HepG2 (cell line): ENCODE data around the gene GLYR1.

Experiments used
- BRCA1 ChIP-seq: sonication (generic); formaldehyde crosslinking; IDR thresholded peaks from 2 replicates; pipeline ENCODE4 v1.4.0; 2020; ENCODE audit warnings: missing genetic modification reagents
- CBFB ChIP-seq: sonication (generic); formaldehyde crosslinking; IDR thresholded peaks from 2 replicates; pipeline ENCODE4 v1.4.0; 2020; ENCODE audit warnings: missing genetic modification reagents
- MTF1 ChIP-seq: sonication (generic); formaldehyde crosslinking; IDR thresholded peaks from 2 replicates; pipeline ENCODE4 v1.5.0; 2020; ENCODE audit warnings: missing genetic modification reagents
- POLR2A ChIP-seq, 2 experiments: IDR thresholded peaks; 2 replicates each; pipeline ENCODE4 v1.6.1; 2011; ENCODE audit warnings: low read depth in 2 of 2, low read length in 2 of 2, mild to moderate bottlenecking in 1 of 2, moderate library complexity in 1 of 2; ENCODE audit not compliant: insufficient read depth in 1 of 2
- STAG1 ChIP-seq: sonication (generic); formaldehyde crosslinking; IDR thresholded peaks from 2 replicates; pipeline ENCODE4 v1.4.0; 2020; ENCODE audit warnings: missing genetic modification reagents
- TBL1XR1 ChIP-seq: fragments of 150-350 bp; IDR thresholded peaks from 2 replicates; pipeline ENCODE4 v1.6.1; 2014; ENCODE audit warnings: borderline replicate concordance, low read length; ENCODE audit not compliant: partially characterized antibody
- ZBTB7A ChIP-seq: sonication (generic); formaldehyde crosslinking; IDR thresholded peaks from 2 replicates; pipeline ENCODE4 v1.8.0; 2022; ENCODE audit warnings: mild to moderate bottlenecking, missing genetic modification reagents
- ZFP36 ChIP-seq: fragments of 150-350 bp; IDR thresholded peaks from 2 replicates; pipeline ENCODE4 v1.6.1; 2018; ENCODE audit warnings: borderline replicate concordance, low read length, low read depth; ENCODE audit not compliant: partially characterized antibody
- TF ChIP-seq, protein P1 (sequence below): sonication (generic); formaldehyde crosslinking; IDR thresholded peaks from 2 replicates; pipeline ENCODE4 v1.4.0; 2020; ENCODE audit warnings: mild to moderate bottlenecking, missing genetic modification reagents, borderline replicate concordance
- TF ChIP-seq, protein P2 (sequence below): sonication (generic); formaldehyde crosslinking; IDR thresholded peaks from 2 replicates; pipeline ENCODE4 v1.4.0; 2020; ENCODE audit warnings: mild to moderate bottlenecking, missing genetic modification reagents

GRCh38 chr16:4811773-4812172 lies 35.3 kb downstream of the GLYR1 start:
- no peak for TF ChIP-seq ZBTB7A (CRISPR knock-in tag)
- TF ChIP-seq, protein P1, sequence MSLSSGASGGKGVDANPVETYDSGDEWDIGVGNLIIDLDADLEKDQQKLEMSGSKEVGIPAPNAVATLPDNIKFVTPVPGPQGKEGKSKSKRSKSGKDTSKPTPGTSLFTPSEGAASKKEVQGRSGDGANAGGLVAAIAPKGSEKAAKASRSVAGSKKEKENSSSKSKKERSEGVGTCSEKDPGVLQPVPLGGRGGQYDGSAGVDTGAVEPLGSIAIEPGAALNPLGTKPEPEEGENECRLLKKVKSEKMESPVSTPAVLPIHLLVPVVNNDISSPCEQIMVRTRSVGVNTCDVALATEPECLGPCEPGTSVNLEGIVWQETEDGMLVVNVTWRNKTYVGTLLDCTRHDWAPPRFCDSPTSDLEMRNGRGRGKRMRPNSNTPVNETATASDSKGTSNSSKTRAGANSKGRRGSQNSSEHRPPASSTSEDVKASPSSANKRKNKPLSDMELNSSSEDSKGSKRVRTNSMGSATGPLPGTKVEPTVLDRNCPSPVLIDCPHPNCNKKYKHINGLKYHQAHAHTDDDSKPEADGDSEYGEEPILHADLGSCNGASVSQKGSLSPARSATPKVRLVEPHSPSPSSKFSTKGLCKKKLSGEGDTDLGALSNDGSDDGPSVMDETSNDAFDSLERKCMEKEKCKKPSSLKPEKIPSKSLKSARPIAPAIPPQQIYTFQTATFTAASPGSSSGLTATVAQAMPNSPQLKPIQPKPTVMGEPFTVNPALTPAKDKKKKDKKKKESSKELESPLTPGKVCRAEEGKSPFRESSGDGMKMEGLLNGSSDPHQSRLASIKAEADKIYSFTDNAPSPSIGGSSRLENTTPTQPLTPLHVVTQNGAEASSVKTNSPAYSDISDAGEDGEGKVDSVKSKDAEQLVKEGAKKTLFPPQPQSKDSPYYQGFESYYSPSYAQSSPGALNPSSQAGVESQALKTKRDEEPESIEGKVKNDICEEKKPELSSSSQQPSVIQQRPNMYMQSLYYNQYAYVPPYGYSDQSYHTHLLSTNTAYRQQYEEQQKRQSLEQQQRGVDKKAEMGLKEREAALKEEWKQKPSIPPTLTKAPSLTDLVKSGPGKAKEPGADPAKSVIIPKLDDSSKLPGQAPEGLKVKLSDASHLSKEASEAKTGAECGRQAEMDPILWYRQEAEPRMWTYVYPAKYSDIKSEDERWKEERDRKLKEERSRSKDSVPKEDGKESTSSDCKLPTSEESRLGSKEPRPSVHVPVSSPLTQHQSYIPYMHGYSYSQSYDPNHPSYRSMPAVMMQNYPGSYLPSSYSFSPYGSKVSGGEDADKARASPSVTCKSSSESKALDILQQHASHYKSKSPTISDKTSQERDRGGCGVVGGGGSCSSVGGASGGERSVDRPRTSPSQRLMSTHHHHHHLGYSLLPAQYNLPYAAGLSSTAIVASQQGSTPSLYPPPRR: no peak
- TF ChIP-seq CBFB (CRISPR knock-in tag): no peak
- TF ChIP-seq STAG1 (CRISPR knock-in tag): no peak
- no peak for TF ChIP-seq TBL1XR1
- TF ChIP-seq MTF1 (CRISPR knock-in tag): no peak
- TF ChIP-seq BRCA1: no peak
- no peak for TF ChIP-seq POLR2A (IDR thresholded peaks at IDR 0.05; ENCODE audit: insufficient read depth in 1 of 2, low read depth in 2 of 2, low read length in 2 of 2)
- TF ChIP-seq, protein P2, sequence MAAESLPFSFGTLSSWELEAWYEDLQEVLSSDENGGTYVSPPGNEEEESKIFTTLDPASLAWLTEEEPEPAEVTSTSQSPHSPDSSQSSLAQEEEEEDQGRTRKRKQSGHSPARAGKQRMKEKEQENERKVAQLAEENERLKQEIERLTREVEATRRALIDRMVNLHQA (CRISPR knock-in tag): no peak
- TF ChIP-seq ZFP36: no peak
